GM19023 (cell line): ENCODE results near the gene ANKRD37.

ENCODE experiments used
- ATAC-seq: cut with Tn5 transposase; IDR thresholded peaks from one replicate; pipeline ENCODE4 v1.9.1; 2021; ENCODE audit warnings: mild to moderate bottlenecking, moderate library complexity; ENCODE audit not compliant: unreplicated experiment

ANKRD37 gene

DNA sequence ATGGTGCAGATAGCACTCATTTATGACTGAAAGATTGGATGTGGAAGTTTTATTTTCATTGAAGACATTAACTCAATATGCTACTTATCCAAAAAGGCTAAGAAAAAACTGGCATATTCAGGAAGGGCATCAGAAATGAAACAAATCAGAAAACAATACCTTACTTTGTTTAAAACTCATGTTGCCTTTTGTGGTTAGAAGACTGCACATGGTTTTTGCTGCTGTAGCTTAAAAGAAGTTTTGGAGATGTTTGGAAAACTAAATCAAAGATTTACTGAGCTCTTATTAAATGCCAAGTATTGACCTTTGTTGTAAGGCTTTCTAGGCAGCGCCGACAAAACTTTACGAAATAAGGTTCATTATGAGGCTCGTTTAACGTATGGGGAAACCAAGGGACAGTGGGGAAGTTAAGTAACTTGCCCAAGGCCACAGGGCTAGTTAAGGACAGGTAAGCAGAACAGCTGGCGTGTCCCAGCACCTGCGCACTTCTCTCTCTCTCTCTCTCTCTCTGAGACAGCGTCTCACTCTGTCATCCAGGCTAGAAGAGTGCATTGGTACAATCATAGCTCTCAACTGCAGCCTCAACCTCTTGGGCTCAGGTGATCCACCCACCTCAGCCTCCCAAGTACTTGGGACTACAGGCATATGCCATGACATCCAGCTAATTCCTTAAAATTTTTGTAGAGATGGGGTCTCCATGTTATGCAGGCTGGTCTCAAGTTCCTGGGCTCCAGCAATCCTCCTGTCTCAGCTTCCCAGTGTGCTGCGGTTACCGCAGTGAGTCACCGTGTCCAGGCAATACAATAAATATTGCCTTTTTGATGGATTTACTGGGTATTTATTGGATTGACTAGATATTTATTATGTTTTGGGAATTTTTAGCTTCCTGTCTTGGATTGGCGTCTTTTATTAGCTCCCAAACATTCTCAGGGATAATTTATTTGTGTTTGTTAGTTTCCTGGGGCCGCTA is 17.0 kb upstream of the ANKRD37 start:
- ATAC-seq = no peak

GRCh38 chr4:185380320-185380719 is 16.3 kb upstream of the ANKRD37 start:
- ATAC-seq = no peak

GRCh38 chr4:185381288-185382196 is 15.1 kb upstream of the ANKRD37 start:
- ATAC-seq = no peak

GRCh38 chr4:185382754-185383153 is 13.9 kb upstream of the ANKRD37 start:
- ATAC-seq = no peak

DNA sequence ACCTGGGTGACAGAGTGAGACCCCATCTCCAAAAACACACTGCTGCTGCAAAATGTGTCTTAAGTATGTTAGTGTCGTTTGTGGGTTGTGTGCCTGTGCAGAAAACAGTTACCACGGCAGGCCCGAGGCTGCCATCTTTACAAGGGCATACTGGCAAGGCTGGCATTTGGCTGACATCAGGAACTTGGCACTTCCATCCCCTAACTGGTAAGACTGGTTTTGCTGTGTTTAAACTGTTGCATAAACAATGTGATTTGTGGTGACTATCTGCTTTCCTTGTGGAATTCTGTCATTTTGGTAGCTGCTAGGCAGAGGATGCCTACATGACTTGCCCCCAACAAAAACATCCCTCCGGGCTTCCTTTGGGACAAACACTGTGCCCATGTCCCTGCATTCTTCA is 13.2 kb upstream of the ANKRD37 start:
- no peak for ATAC-seq

DNA sequence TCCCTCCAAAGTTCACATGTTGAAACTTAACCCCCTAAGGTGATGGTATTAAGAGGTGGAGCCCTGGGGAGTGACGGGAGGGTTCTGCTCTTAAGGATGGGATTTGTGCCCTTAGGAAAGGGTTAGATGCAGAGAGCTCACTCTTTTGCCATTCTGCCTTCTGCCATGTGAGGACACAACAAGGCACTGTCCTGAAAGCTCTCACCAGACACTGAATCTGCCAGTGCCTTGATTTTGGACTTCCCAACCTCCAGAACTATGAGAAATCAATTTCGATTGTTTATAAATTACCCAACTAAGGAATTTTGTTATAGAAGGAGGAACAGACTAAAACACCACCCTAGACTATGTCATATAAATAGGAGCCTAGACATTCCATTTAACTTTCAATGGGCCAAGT is 12.6 kb upstream of the ANKRD37 start:
- ATAC-seq = no peak

DNA sequence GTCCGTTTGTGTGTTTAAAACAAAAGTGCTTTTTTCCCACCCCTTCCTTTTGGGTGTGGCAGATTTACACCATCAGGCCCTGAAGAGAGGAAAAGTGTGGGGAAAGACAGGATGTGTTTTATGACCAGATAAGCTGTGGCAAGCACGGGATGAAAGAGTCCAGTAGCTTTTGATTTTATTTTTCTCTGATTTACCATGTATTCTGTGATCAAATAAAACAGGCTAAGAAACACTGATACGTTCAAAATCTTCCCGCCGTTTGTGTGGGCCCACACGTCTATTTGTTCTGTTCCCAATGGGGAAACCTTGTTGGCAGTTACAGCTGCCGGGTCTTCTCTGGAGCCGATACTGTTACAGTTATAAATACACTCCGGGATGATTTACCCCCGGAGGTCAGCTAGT is 11.7 kb upstream of the ANKRD37 start:
- ATAC-seq = no peak

- ATAC-seq = no peak
Observed at GRCh38 chr4:185387957-185388356, 8.7 kb upstream of the ANKRD37 start.

DNA sequence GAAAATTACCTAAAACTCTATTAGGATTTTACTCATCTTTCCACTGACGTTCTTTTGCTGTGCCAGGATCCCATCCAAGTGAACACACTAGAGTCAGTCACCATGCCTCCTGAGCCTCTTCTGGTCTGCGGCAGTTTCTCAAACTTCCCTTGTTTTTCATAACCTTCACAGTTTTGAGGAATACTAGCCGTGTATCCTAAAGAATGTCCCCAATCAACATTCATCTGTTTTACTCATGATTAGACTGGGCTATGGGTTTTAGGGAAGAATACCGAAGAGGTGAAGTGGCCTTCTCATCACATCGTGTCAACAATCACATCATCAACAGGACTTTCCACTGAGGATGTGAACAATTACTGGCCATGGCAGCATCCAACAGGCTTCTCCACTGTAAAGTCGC is 5.7 kb upstream of the ANKRD37 start:
- no peak for ATAC-seq

- ATAC-seq = no peak
Observed at GRCh38 chr4:185392156-185392555, 4.5 kb upstream of the ANKRD37 start.

GRCh38 chr4:185394568-185395237 is 1.9 kb upstream of the ANKRD37 start:
- no peak for ATAC-seq

- no peak for ATAC-seq
Observed at GRCh38 chr4:185395238-185395955, 1.2 kb upstream of the ANKRD37 start, which contains the start of gene LRP2BP. LRP2BP (minus strand) TSS chr4:185395924; CDS start chr4:185378186, 17,738 bp downstream.

- peak; percentile 83 for ATAC-seq
Observed at GRCh38 chr4:185395956-185396723, 501 bp upstream of the ANKRD37 start.

- no peak for ATAC-seq
Observed at GRCh38 chr4:185398618-185399017, 2.0 kb downstream of the ANKRD37 start.

- ATAC-seq = no peak
Observed at GRCh38 chr4:185399466-185399865, 2.8 kb downstream of the ANKRD37 start.

DNA sequence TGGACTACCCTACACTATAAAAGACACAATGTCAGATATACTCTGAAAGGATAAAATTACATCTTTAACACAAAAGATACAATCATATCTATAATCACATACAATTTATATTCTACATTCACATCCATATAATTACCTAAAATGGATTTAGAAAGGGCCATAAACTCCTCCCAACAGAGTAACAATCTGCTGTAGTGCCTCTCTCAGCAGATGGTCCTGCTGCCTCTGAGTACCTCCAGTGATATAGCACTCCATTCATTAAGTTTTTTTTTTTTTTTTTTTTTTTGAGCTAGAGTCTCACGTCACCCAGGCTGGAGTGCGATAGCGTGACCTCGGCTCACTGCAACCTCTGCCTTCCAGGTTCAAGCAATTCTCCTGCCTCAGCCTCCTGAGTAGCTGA is 7.4 kb downstream of the ANKRD37 start:
- ATAC-seq = no peak

DNA sequence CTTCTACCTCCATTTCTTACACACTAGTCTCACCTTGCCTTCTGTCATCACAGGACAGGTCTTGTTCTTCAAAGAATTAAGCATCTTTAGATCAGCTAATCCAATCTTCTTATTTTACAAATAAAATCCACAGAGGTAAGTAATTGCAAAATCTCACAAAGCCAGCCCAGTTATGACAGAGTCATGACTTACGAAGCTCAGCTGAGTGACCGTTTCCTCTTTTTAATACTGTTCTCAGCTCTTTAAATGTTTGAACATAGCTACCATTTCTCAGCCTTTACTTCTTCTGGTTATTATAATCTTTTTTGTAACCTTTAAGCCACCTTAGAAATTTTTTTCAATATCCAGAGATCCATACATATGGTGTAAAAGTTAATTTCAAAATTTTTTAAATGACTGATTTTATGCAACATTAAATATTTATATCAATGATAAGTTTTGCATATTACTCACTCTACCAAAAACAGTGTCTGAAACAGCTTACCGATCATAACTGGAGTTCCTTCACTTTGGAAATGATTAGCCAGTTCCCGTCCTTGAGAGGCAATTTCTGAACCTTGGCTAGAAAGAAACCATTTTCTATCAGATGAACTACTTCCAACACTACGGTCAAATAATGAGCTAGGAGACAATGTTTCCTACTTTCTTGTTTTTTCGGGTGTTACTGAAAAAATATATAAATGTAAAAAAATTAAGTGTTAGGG is 8.8 kb downstream of the ANKRD37 start:
- no peak for ATAC-seq

DNA sequence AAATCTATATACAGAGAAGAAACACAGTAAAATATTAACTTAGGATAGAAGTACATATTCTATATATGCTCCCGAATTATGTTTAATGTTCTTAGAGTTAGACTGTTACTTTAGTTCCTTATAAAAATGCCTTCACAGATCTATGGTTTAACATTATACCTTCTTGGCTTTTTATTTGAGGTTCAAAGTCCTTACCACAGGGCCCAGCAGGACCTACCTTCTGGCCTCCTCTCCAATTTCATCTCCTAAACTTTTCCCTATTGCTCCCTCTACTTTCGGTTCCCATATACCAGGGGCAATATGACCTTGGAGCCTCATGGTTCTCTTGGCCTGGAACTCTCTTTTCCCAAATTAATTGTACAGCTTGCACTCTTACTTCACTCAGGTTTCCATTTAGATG is 11.8 kb downstream of the ANKRD37 start:
- no peak for ATAC-seq

GRCh38 chr4:185411849-185412248 is 15.2 kb downstream of the ANKRD37 start:
- no peak for ATAC-seq
